AG09319 (cell line): Measurements from ENCODE around the gene RASAL1.
A peak's percentile ranks its signal among the peaks of the same experiment; 100 is the strongest.

Source experiments
- DNase-seq: peaks from one replicate; pipeline ENCODE4 v3.0.0-alpha.2; 2010; ENCODE audit warnings: low read depth; ENCODE audit errors: extremely low read depth
- TF ChIP-seq, protein P1 (sequence below): IDR thresholded peaks from 2 replicates; pipeline ENCODE4 v1.5.1; 2011; ENCODE audit warnings: low read depth, mild to moderate bottlenecking, inconsistent platforms, low read length, moderate library complexity

Gene RASAL1

DNA sequence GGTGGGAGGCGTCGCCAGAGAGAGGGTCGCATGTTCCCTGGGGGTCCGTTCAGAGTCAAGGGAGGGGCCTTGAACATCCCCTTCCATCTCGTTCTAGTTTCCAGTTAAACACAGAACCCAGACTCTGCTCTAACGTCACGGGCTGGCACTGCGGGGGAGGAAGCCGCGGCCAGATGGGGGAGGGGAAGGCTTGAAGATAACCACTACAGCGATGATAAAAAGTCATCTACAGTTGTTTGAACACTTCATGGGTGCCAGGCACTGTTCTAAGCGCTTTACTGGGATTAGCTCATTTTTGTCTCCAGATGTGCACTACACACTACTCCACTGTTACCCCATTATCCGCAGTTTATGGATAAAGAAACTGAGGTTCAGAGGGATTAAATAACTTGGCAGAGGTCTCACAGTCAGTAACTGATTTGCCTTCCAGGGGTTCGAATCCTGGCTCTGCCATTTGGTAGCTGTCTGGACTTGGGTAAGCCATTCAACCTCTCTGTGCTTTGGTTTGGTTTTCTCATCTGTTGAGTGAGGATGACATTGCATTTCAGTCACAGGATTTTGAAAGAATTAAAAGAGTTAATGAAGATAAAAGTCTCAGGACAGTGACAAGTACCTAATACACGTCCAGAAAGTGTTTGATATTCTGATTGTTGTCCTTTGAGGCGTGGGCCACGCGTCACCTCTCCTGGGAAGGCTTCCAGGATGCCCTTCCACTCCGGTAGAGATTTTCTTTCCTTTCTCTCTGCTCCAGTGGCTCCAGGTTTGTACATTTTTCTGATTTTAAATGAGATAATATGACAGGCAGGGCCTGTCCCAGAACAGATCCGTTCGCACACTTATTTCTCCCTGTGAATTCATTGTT lies 798 bp upstream of the RASAL1 start:
- TF ChIP-seq, protein P1, sequence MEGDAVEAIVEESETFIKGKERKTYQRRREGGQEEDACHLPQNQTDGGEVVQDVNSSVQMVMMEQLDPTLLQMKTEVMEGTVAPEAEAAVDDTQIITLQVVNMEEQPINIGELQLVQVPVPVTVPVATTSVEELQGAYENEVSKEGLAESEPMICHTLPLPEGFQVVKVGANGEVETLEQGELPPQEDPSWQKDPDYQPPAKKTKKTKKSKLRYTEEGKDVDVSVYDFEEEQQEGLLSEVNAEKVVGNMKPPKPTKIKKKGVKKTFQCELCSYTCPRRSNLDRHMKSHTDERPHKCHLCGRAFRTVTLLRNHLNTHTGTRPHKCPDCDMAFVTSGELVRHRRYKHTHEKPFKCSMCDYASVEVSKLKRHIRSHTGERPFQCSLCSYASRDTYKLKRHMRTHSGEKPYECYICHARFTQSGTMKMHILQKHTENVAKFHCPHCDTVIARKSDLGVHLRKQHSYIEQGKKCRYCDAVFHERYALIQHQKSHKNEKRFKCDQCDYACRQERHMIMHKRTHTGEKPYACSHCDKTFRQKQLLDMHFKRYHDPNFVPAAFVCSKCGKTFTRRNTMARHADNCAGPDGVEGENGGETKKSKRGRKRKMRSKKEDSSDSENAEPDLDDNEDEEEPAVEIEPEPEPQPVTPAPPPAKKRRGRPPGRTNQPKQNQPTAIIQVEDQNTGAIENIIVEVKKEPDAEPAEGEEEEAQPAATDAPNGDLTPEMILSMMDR, result no peak
- no peak for DNase-seq

DNA sequence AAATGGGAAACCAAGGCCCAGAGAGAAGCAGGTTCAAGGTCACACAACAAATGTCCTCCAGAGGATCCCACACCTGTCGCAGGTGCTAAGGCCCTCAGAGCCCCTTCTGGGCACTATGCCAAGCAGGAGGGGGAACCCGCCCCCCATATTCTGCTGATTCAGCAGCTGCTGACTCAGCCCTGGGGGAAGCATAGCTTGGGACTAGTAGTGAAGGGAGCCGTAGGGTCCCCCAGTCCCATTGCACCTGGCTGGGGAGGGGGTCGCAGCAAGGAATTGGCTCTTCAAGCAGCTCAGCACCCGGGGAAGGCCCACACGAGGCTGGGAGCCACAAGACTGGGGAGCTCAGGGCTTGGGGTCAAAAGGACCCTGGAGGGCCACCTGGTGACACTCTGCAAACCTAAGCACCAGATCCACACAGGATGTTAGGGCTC lies 1.0 kb downstream of the RASAL1 start:
- TF ChIP-seq, protein P1, result no peak
- DNase-seq, result no peak

DNA sequence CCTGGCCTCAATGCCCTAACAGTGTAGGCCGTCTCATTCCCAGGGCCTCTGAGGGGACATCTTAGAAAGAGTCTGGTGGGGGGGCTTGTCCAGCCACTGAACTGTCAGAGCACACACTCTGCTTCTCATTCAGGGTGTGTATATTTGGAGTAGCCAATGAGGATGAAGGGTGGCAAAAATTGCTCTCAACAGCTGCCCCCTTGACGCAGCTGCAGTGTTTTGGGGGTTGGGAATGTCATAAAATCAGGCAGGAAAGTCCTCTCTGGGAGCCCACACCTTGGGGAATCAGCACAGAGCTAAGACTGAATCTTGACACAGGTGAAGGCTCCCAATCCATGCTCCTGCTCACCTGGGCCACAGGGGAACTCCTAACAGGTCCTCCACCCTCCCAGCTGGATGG lies 1.5 kb downstream of the RASAL1 start:
- TF ChIP-seq, protein P1, result no peak
- DNase-seq, result no peak

DNA sequence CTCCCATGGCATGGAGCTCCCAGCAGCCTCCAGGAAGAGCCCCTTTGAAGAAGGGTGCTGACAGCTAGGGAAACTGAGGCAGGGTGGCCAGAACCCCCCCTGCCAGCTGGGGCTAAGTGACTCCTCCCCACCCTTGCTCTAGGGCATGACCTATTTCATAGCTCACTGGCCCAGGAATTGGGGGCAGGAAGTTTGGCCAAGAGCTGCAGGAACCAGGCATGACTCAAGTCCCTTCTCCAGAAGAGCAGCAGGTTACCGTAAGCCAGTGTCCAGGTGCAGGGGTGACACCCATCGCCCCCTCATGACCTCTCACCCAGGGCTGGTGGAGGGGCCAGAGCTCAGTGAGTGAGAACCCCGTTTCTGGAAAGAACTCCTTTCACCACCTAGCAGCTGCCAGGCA lies 1.9 kb downstream of the RASAL1 start:
- DNase-seq, result no peak
- TF ChIP-seq, protein P1, result no peak

DNA sequence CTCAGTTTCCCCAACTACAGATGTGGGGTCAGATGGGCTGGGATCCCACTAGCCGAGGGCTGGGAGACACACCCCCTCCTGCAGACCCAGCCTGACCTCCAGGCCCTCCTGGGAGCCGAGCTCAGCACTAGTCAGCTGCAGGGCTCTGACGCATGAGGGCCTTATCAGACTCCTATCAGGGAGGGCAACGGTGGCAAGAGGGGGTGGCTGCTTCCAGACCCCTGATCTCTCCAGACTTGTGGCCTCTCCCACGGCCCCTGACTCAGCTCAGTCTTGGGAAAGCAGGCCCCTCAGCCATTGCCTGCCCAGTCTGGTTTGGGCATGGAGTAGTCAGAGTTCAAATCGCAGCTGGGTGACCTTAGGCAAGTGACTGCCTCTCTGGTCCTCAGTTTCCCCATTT lies 2.5 kb downstream of the RASAL1 start:
- TF ChIP-seq, protein P1, result no peak
- DNase-seq, result no peak

DNA sequence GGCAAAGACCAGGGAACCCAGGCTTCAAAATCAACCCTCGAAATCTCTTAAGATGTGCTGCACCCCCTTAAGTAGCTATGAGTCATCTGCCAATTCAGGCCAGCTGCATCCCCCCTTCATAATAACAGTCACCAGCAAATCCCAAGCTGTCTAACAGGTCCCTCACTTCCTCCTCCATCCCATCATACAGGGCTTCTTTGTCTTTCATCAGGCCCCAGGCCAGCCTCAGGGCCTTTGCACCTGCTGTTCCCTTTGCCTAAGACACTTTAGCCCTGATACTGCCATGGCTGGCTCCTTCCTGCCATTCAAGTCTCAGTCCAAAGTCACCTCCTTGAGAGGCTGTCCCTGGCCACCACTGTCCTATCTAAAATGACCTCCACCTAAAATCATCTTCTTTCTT lies 4.0 kb downstream of the RASAL1 start:
- TF ChIP-seq, protein P1, result no peak
- DNase-seq, result no peak

DNA sequence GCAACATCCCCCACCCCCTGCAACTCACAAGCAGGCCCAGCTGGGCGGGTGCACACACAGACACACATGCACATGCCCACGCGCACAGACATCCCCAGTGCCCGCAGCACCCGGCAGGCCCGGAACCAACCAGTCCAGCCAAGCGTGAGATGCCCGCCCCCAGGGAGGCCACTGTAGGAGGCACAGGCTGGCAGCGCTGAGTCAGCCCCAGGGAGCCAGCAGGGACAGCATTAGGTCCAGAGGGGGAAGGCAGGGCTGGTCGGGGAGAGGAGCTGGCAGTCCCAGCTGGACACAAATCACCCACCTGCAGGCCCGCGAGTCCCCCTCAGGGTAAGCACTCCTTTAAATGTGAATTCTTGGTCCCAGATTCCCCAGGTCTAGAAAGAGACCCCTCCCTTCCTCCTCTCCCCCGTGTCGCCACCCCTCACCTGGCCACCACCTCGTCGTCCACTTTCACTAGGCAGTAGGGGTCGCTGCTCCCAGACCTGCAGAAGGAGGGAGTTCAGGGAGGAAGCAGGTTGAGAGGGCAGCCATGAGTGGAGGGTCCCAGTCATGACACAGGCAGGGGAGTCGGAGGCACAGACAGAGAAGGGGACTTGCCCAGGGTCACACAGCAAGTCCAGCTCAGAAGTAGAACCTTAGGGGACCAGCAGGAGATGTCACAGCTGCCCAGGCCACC lies 5.0 kb downstream of the RASAL1 start:
- no peak for DNase-seq
- TF ChIP-seq, protein P1, result peak; percentile 5
